NCI-H748 (cell line): Measurements from ENCODE around the gene TMPRSS13.
"Not testable (repeated sequence)": the region's sequence is repeated elsewhere in the genome, so short reads cannot be mapped to it uniquely, and the experiment has no call there.

Experiments
- DNase-seq: peaks from one replicate; lab custom pipeline; 2025; ENCODE audit not compliant: unreplicated experiment; lab: John Stamatoyannopoulos, UW

Gene TMPRSS13

GRCh38 chr11:117874253-117874909 lies 54.8 kb downstream of the TMPRSS13 start:
- no peak for DNase-seq

DNA sequence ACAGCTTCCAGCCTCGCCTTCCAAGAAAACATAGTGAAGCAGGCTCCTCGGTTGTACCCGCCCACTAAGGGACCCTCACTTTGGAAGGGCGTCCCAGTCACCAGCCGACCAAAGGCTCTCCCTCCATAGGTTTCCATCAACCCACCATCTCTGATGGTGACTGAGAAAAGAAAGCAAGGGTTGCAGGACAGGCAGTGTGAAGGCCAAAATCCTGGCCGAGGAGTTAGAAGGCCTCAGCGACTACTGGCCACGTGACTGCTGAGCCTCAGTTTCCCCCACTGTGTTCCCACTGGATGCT lies 55.4 kb downstream of the TMPRSS13 start:
- no peak for DNase-seq

DNA sequence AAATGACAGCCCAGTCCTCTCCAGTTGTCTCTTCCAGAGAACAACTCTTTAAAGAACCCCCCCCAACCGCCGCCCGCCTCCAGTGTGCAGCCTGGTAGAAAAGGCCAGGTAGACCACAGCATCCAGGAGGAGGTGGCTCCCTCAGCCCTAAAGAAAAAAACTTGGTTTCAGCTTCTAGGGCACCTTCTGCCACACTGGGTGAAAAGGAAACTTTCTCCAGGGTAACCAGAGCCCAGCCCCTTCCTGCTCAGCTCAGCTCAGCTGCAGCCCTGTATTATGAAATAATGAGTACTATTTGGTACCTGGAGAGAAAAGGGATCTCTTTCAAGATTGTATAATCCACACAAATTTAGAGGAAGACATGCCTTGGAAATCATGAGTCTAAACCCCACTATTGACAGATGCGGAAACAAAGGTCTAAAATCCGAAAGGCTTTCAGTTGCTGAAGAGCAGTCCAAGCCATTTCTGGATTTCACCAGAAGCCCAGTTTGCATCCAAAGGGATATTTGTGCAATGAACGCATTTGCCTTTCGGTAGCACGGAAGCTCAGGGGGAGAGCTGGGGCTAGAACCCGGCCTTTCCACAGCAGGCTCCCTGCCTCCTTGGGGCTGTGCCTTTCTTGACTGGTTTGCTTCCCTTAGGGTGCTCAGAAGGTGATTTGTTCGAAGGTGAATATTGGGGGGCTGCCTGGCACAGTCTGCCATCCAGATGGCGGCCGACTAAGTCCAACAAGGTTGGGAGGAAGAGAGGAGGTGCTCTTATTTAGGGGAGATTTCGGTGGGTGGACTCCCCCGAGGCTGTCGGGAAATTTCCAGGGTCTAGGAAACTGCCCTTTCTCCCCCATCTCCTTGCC lies 56.0 kb downstream of the TMPRSS13 start:
- DNase-seq: no peak

DNA sequence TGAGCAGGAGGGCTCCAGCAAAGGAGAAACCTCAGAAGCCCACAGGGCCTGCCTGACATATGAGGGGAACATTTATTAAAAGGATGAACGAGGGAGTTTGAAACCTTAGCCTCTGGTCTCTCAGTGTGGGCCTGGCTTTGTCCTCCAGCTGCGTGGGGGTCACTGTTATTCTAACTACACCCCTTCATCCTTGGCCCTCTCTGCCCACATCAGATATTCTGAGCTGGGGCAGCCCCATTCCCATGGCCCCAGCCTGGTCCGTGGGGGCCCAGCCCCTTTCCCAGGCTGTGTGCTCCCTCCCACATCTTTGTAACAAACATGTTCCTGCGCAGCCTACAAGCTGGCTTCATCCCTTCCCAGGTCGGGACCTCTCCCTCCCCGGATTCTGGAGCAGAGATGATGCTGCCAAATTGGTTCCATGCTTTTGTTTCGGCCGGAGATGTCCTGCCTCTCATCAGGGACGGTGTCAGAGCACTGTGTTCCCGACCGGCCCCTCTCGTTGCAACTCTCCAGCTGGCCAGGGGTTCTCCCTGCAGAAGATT lies 56.7 kb downstream of the TMPRSS13 start:
- DNase-seq: no peak

GRCh38 chr11:117871784-117872183 lies 57.4 kb downstream of the TMPRSS13 start:
- no peak for DNase-seq

- DNase-seq: no peak
Measured at GRCh38 chr11:117871160-117871559, 58.0 kb downstream of the TMPRSS13 start.

- DNase-seq: peak; percentile 15
Measured at GRCh38 chr11:117870103-117870952, 58.9 kb downstream of the TMPRSS13 start.

GRCh38 chr11:117869604-117870003 lies 59.6 kb downstream of the TMPRSS13 start:
- DNase-seq: no peak

DNA sequence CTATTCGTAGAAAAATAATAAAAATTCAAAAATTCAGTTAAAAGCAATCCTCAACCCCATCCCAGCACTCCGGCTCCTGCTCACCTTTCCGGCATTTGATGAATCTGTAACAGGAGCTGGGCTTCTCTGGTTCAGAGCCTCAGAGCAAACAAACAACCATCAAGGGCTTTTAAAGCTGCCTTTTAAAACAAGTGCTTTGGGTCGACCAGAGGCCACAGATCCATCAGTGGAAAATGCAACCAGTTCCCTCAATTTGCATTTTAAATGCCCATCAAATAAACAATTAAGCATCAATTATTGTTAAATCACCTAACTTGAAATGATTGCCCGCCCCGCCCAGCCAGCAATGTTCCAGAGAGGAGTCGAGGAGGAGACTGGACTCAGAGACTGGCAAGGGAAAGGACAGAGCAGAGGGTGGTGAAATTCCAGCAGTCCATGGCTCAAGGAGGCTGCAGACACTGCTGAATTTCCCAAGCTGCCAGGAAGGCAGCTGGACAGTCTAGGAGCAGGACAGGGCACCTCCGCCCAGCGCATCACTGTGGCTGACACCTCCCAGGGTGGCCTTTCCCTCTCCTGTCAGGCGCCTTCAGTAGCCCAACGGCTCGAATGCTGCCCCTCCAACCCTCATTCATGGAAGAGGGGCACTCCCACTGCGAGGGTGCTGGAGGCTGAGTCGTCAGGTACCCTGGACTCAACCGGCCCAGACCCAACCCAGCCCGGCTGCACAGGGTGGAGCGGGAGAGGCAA lies 60.2 kb downstream of the TMPRSS13 start:
- peak; percentile 81 for DNase-seq

GRCh38 chr11:117868088-117868487 lies 61.1 kb downstream of the TMPRSS13 start:
- no peak for DNase-seq

GRCh38 chr11:117866526-117866925 lies 62.7 kb downstream of the TMPRSS13 start:
- DNase-seq: no peak

DNA sequence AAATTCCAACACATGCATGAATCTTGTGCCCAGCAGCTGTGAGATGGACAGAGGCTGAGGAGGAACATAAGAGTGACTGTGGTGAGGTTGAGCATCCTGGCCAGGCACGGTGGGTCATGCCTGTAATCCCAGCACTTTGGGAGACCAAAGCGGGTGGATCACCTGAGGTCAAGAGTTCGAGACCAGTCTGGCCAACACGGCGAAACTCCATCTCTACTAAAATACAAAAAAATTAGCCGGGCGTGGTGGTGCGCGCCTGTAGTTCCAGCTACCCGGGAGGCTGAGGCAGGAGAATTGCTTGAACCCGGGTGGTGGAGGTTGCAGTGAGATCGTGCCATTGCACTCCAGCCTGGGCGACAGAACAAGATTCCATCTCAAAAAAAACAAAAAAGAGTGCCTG lies 63.7 kb downstream of the TMPRSS13 start:
- DNase-seq: not testable (repeated sequence)

- DNase-seq: no peak
Measured at GRCh38 chr11:117863383-117863782, 65.8 kb downstream of the TMPRSS13 start.

DNA sequence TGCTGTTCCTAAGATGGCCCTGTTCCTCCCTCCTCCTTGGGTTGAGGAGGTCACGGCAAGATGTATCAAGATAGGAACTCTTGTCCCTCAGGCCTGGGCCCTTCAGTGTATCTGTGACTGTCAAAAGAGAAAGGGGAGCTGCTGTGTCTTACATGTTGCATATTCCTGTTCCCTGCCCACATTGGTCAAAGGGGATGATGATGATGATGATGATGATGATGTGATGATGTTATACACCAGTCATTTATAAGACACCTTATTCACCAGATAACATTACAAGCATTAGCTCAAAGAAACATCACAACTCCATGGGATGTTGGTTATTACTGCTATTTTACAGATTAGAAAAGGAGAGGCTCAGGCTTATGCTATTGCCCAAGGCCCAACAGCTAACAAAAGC lies 66.4 kb downstream of the TMPRSS13 start:
- no peak for DNase-seq

DNA sequence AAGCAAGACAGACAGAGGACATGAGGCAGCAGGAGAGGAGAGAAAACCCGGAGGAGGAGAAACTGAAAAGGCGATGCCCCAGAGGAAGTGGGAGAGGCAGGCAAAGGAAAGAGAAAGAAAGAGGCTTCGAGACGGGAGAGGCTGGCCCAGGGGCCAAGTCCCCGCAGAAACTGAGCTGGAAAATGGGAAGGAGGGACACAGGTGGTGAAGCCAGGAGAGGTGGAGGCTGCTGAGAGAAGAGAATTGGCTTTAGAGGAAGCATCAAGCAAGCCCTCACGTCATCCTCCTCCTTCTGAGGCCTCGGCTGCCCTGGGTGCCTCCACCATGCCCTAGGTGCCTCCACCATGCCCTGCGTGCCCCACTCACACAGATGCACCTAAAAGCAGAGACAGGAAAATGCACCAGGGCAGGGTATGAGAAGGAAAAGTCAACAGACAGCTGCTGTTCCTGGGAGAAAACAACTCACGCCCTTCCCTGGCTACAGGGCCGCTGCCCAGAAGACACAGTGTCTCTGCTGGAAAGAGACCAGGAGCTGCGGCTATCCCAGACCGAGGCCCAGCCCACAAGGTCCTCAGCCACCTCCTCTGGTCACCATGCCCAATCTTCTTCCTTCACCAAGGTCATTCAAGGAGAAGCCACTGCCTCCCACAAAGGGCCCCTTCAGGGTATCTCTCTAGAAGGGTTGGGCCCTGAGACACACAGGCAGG lies 67.0 kb downstream of the TMPRSS13 start:
- DNase-seq: no peak

- DNase-seq: peak; percentile 88
Measured at GRCh38 chr11:117861151-117862018, 67.8 kb downstream of the TMPRSS13 start.

GRCh38 chr11:117860139-117860538 lies 69.1 kb downstream of the TMPRSS13 start:
- no peak for DNase-seq

DNA sequence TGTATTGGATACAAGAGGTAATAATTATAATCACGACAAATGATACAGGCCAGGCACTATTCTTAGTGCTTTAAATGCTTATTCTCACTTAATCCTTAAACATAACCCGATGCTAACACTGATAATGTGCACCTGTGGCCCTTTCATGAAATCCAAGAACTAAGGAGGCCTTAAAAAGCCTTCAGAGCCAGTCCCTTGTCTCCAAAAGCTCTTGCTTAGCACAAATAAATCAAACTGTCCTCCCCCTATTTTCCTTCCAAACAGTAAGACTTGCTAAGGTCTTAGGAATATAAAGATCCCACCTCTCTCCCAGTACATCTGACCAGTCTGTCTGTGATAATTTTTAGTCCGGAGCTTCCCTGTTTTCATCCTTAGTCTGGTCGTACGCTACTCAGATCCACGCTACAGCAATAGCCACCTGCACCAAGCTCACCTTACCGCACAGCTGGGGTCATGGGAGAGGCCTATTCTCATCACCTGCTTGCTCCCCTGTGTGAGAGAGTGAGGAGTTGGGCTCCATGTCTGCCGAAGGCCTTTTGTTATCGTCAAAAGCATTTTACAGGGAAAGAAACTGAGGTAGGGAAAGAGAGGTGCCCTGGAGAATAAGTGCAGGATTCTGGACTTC lies 69.6 kb downstream of the TMPRSS13 start:
- DNase-seq: no peak

DNA sequence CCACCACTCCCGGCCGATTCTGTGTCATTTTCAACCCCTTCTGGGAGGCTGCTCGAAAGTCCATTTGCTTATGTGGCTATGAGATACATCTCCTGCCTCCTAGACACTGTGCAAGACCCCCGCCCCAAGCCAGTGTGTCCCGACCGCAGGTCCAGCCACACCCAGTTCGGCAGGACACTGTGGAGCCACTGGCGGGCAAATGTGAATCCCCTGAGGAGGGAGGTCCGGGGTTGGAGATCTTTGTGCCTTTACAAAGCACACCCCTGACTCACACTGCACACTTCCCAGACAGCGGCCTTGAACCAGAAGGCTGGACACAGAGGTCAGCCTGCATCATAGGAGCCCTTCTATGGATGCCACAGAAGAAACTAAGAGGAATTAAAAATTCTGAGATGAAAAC lies 70.1 kb downstream of the TMPRSS13 start:
- no peak for DNase-seq
